Sigmoid colon (tissue), 7 donors: Measurements from ENCODE around the gene TTC17. TPM values are rescaled to one million over a fixed set of nuclear protein-coding genes. Genes with fewer than 3 reads are reported as not detected.
A peak's percentile ranks its signal among the peaks of the same experiment; 100 is the strongest.

Source experiments
- DNase-seq: peaks from one replicate; pipeline ENCODE4 v3.0.0-alpha.2; 2019
- H3K27ac ChIP-seq, 4 donors: fragments of 200-600 bp; sonication (generic); one replicate each; pipeline ENCODE4 v1.5.1; 2016 to 2019; ENCODE audit warnings: mild to moderate bottlenecking in 1 of 4
- H3K27me3 ChIP-seq, 3 donors: fragments of 200-600 bp; sonication (generic); one replicate each; pipeline ENCODE4 v1.5.1; 2019; ENCODE audit warnings: mild to moderate bottlenecking in 1 of 3
- H3K36me3 ChIP-seq, 4 donors: fragments of 200-600 bp; sonication (generic); one replicate each; pipeline ENCODE4 v1.5.1; 2016 to 2019
- H3K4me1 ChIP-seq, 4 donors: fragments of 200-600 bp; sonication (generic); one replicate each; pipeline ENCODE4 v1.5.1; 2017 to 2019
- H3K4me3 ChIP-seq, 4 donors: fragments of 200-600 bp; sonication (generic); one replicate each; pipeline ENCODE4 v1.5.1; 2017 to 2019; ENCODE audit warnings: mild to moderate bottlenecking in 2 of 4, moderate library complexity in 1 of 4
- H3K9me3 ChIP-seq, 4 donors: fragments of 200-600 bp in 3 of 4; sonication (generic) in 3 of 4; one replicate each; pipeline versions ENCODE4 v1.5.1 to v1.6.1; 2013 to 2019
- EP300 ChIP-seq, 4 donors: sonication (generic); formaldehyde crosslinking; IDR thresholded peaks; one replicate each; pipeline ENCODE4 v1.6.1; 2017; ENCODE audit warnings: antibody characterized with exemption in 4 of 4
- POLR2A ChIP-seq, 2 donors: fragments of 450-650 bp; IDR thresholded peaks; one replicate each; pipeline ENCODE4 v1.6.1; 2016; ENCODE audit warnings: antibody characterized with exemption in 2 of 2, mild to moderate bottlenecking in 2 of 2, moderate library complexity in 2 of 2
- POLR2AphosphoS5 ChIP-seq, 4 donors: sonication (generic); formaldehyde crosslinking; IDR thresholded peaks; one replicate each; pipeline ENCODE4 v1.6.1; 2017; ENCODE audit warnings: antibody characterized with exemption in 4 of 4
- WGBS, 2 donors: extraction: QIAGEN DNeasy Blood & Tissue Kit; methylation state at CpG; one replicate each; pipeline ENCODE4 v1.1.7; 2013; 5-methylcytosine and 5-hydroxymethylcytosine counted together
- intact Hi-C: fragments of 100-400 bp; cut with DNase I; formaldehyde crosslinking; loops from one replicate; pipeline ENCODE4 v1.15.1; 2023
- polyA plus RNA-seq, 3 donors: library from polyadenylated mRNA; stranded (reverse); fragments of 200-250 nt; gene quantifications; one replicate each; pipeline ENCODE4 v1.2.3, GENCODE V29; 2013
- total RNA-seq, 4 donors: library from RNA; depleted of rRNA; stranded (reverse); fragments of >200 nt; gene quantifications; one replicate each; pipeline ENCODE4 v1.1.0, GENCODE V29; 2016
- TF ChIP-seq, protein P1 (sequence below), 4 experiments: fragments of 450-650 bp in 3 of 4; fragments of 200-600 bp in 1 of 4; IDR thresholded peaks; one replicate each; pipeline ENCODE4 v1.5.1; 2016 to 2019; ENCODE audit warnings: antibody characterized with exemption in 4 of 4, mild to moderate bottlenecking in 3 of 4, moderate library complexity in 2 of 4
- donor health status: healthy with polysubstance abuse.
- donor health status: Bipolar disorder and iron deficiency.
- donor health status: healthy.

The TTC17 gene
- total and polyA plus RNA-seq, 7 donors, result 8.4 to 102 (median 79.2) TPM

DNA sequence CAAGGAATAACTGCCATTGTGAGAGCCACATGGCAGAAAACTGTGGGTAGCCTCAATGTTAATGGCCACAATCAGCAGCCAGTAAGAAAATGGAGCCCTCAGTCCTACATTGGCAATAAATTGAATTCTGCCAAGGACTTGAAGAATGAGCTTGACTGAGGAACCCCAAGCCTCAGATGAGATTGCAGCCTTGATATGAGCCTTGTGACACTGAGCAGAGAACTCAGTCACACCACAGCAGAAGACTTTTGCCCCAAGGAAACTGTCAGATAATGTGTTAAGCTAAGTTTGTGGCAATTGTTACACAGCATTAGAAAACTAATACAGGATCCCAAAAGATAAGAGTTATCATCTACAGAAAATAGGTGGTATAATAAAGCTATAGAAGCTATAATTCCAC, 2.4 kb upstream of the TTC17 start:
- TF ChIP-seq POLR2AphosphoS5 (IDR thresholded peaks at IDR 0.05), result no peak
- no peaks in the 10 kb centered on the region for H3K36me3 ChIP-seq
- intact Hi-C loops, result no loop called here
- no peaks in the 10 kb centered on the region for H3K27me3 ChIP-seq
- no peak overlapping the region for H3K27ac ChIP-seq
- H3K4me3 ChIP-seq, result no peak overlapping the region
- DNase-seq, result no peak
- H3K9me3 ChIP-seq, result no peaks in the 10 kb centered on the region
- peaks cover 0 to 26% (median 22%) of the 10 kb centered on the region in 4 donors for H3K4me1 ChIP-seq

DNA sequence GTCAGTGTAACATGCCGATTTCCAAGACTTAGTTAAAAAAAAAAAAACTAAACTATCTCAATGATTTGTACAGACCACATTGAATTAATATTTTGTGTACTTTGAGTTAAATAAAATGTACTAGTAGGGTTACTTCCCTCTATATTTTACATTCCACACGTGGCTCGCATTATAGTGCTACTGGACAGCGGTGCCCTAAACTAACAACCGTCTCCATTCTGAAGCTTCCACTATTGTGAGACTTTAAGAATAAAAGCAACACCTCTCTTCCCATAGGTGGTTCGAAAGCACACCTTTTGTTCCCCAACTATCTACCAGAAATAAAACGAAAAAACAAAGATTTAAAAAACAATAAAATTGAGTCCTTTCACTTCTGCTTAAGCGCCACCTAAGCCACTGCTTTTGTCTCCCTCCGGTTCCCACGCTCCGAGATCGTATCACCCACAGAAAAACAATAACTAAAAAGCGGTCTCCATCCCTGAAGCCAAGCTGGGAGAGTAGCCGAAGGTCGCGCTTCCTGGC, 380 bp upstream of the TTC17 start:
- no peak for DNase-seq
- Histone ChIP-seq H3K4me3 (peak overlapping the region; percentile 84 to 89 (median 87)), H3K27ac (peak overlapping the region; percentile 84 to 89 (median 88)), H3K36me3 (peaks cover 0 to 8% (median 0%) of the 10 kb centered on the region in 4 donors), H3K4me1 (peaks cover 0 to 28% (median 22%) of the 10 kb centered on the region in 4 donors), H3K9me3 (no peaks in the 10 kb centered on the region), H3K27me3 (no peaks in the 10 kb centered on the region)
- 7% methylated on average over 16 of the region's 16 CpGs for WGBS, 2 donors
- intact Hi-C loops, result loop anchor here (2.0 kb wide), 1 partner anchor 46 kb away; no protein-coding TSS in a partner anchor
- TF ChIP-seq POLR2A (IDR thresholded peaks at IDR 0.05) (no peak), EP300 (IDR thresholded peaks at IDR 0.05) (no peak)

DNA sequence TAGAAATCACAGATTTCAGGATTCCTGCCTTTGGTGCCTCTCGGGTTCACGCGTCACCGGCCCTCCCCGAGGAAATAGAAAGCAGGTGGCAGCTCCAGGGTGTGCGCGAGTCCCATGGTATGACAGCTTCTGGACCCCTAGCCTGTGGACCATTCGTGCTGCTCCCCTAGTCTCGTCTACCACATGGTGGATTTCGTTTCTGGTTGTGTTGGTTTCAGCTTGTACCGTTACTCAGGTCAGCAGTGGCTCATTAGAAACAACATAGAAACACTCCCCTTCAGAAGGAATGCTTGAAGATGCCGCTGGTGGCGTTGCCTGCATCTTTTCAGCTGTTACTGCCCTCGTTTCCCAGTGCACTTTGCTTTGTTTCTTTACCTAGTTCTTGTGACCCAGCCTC, 700 bp downstream of the TTC17 start:
- 0 to 1% methylated on average over 14 of the region's 14 CpGs for WGBS, 2 donors
- peaks cover 0 to 28% (median 22%) of the 10 kb centered on the region in 4 donors for H3K4me1 ChIP-seq
- H3K27me3 ChIP-seq, result no peaks in the 10 kb centered on the region
- no peaks in the 10 kb centered on the region for H3K9me3 ChIP-seq
- no peak for DNase-seq
- peak overlapping the region; percentile 84 to 89 (median 87) for H3K4me3 ChIP-seq
- intact Hi-C loops, result loop anchor here (2.0 kb wide), 1 partner anchor 47 kb away; no protein-coding TSS in a partner anchor
- TF ChIP-seq, protein P1, sequence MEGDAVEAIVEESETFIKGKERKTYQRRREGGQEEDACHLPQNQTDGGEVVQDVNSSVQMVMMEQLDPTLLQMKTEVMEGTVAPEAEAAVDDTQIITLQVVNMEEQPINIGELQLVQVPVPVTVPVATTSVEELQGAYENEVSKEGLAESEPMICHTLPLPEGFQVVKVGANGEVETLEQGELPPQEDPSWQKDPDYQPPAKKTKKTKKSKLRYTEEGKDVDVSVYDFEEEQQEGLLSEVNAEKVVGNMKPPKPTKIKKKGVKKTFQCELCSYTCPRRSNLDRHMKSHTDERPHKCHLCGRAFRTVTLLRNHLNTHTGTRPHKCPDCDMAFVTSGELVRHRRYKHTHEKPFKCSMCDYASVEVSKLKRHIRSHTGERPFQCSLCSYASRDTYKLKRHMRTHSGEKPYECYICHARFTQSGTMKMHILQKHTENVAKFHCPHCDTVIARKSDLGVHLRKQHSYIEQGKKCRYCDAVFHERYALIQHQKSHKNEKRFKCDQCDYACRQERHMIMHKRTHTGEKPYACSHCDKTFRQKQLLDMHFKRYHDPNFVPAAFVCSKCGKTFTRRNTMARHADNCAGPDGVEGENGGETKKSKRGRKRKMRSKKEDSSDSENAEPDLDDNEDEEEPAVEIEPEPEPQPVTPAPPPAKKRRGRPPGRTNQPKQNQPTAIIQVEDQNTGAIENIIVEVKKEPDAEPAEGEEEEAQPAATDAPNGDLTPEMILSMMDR (IDR thresholded peaks at IDR 0.05), result no peak
- TF ChIP-seq EP300 (IDR thresholded peaks at IDR 0.05) (no peak), POLR2AphosphoS5 (IDR thresholded peaks at IDR 0.05) (no peak), POLR2A (IDR thresholded peaks at IDR 0.05) (no peak)
- H3K36me3 ChIP-seq, result peaks cover 0 to 8% (median 0%) of the 10 kb centered on the region in 4 donors
- H3K27ac ChIP-seq, result peak overlapping the region; percentile 84 to 89 (median 88)

DNA sequence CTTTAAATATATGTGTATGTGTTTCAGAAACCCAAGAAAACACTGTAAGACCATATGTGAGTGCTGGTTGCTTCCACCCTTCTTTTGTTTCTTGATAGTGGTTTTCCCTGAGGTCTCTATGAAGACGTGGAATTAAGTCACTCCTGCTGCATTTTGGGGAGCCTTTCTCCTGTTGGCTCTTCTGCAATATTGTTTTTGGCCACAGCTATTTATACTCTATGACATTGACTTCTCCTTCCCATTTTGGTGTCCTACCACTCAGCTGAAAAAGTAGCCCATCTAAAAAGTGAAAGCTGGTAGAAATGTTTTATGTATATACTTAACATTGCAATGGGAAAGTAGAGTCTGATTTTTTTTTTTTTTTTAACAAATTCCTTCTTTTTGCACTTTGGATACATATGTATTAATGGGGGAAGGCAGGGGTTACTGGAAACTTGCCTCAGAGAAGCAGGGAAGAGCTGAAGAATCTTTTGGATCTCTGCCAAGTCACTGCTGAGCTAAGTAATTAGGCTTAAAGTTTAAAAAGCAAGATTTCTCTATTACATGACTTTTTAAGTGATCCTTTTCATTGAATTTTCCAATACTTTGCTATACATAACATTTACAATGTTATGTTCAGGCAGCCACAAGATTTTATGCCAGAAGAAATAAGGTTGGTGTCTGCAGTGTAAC, 1.8 kb downstream of the TTC17 start:
- 50 to 54% methylated on average over 1 of the region's 1 CpG for WGBS, 2 donors
- TF ChIP-seq POLR2A (IDR thresholded peaks at IDR 0.05) (no peak), POLR2AphosphoS5 (IDR thresholded peaks at IDR 0.05) (no peak), EP300 (IDR thresholded peaks at IDR 0.05) (no peak)
- TF ChIP-seq, protein P1 (IDR thresholded peaks at IDR 0.05), result no peak
- peaks cover 0 to 14% (median 0%) of the 10 kb centered on the region in 4 donors for H3K36me3 ChIP-seq
- no peaks in the 10 kb centered on the region for H3K9me3 ChIP-seq
- peaks cover 0 to 28% (median 22%) of the 10 kb centered on the region in 4 donors for H3K4me1 ChIP-seq
- intact Hi-C loops, result no loop called here
- no peaks in the 10 kb centered on the region for H3K27me3 ChIP-seq
- no peak overlapping the region for H3K27ac ChIP-seq
- no peak for DNase-seq
- peak overlapping the region in 1 of 4 donors; percentile 89 for H3K4me3 ChIP-seq

DNA sequence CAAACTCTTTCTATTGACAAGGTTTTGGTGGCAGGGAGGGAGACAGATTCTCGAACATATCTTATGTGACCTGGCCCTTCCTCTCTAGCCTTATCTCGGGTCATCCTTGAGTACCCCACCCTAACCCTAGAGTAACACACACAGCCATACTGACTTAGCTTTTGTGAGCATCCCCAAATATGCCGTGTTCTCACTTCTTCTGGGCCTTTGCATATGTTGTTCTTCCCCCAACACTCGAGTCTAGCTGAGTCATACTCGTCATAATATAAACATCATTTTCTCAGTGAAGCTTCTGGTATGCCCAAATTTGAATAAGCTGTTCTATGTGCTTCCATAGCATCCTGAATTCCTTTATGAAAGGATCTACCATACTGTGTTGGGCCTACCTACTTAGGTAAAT, 8.0 kb downstream of the TTC17 start:
- no peak for DNase-seq
- 76 to 77% methylated on average over 5 of the region's 5 CpGs for WGBS, 2 donors
- Histone ChIP-seq H3K27ac (peak overlapping the region in 1 of 4 donors; percentile 36), H3K4me3 (no peak overlapping the region), H3K36me3 (peaks cover 0 to 15% (median 0%) of the 10 kb centered on the region in 4 donors), H3K4me1 (peaks cover 0 to 33% (median 19%) of the 10 kb centered on the region in 4 donors), H3K9me3 (no peaks in the 10 kb centered on the region), H3K27me3 (no peaks in the 10 kb centered on the region)
- TF ChIP-seq POLR2AphosphoS5 (IDR thresholded peaks at IDR 0.05) (no peak), POLR2A (IDR thresholded peaks at IDR 0.05) (no peak), EP300 (IDR thresholded peaks at IDR 0.05) (no peak)
- TF ChIP-seq, protein P1 (IDR thresholded peaks at IDR 0.05), result no peak
- intact Hi-C loops, result no loop called here
